GM12892 (cell line): ENCODE measurements around the gene CBFA2T2.

Experiments used
- POLR2A ChIP-seq: IDR thresholded peaks from 2 replicates; pipeline ENCODE4 v1.6.1; 2011; ENCODE audit warnings: low read depth, low read length, control low read depth
- POLR2AphosphoS5 ChIP-seq: IDR thresholded peaks from 2 replicates; pipeline ENCODE4 v1.6.1; 2011; ENCODE audit warnings: low read depth, low read length, control low read depth
- TAF1 ChIP-seq: IDR thresholded peaks from 2 replicates; pipeline ENCODE4 v1.6.1; 2011; ENCODE audit warnings: low read depth, mild to moderate bottlenecking, control low read depth, low read length, borderline replicate concordance

DNA sequence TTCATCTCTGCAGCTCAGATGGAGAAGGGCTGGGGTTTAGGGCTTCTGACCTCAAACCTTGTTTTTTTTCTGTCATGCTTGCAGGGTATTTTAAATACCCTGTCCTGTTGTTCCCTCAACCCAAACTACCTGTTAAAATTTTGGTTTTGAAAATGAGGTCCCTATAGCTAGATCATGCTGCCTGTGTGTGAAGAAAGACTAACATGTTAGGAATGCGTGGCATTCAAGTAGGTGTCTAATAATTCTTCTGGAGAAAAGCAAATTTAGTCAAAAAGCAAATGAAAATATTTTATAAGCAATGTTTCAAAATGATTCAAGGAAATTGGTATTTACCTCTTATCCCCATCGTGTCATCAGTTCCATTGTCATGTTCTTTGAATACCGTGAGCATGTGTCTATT lies 95.1 kb downstream of the CBFA2T2 start:
- TF ChIP-seq TAF1 (no peak), POLR2AphosphoS5 (no peak), POLR2A (no peak)
